PFSK-1 (cell line): ENCODE results near the gene NIT2.

Experiments used
- FOXP2 ChIP-seq: optimal IDR thresholded peaks from 2 replicates; pipeline ENCODE3; 2011; ENCODE audit warnings: borderline replicate concordance, control low read depth, inconsistent platforms; ENCODE audit not compliant: insufficient read depth; ENCODE audit errors: extremely low read length, extremely low read depth
- POLR2AphosphoS5 ChIP-seq: IDR thresholded peaks from 2 replicates; pipeline ENCODE4 v1.6.1; 2012; ENCODE audit warnings: low read depth, mild to moderate bottlenecking, control low read depth, low read length, moderate library complexity
- REST ChIP-seq, 2 experiments: IDR thresholded peaks; 2 replicates each; pipeline versions ENCODE4 v1.6.1 to v1.8.0; 2011 to 2012; ENCODE audit warnings: low read depth in 2 of 2, low read length in 2 of 2, control low read depth in 1 of 2, inconsistent platforms in 1 of 2, mild to moderate bottlenecking in 1 of 2, moderate library complexity in 1 of 2; ENCODE audit not compliant: insufficient read depth in 1 of 2
- SIN3A ChIP-seq: IDR thresholded peaks from 2 replicates; pipeline ENCODE4 v1.6.1; 2012; ENCODE audit warnings: mild to moderate bottlenecking, low read length, moderate library complexity, borderline replicate concordance; ENCODE audit not compliant: insufficient read depth
- TAF1 ChIP-seq: IDR thresholded peaks from 2 replicates; pipeline ENCODE4 v1.6.1; 2012; ENCODE audit warnings: low read length, control low read depth, borderline replicate concordance; ENCODE audit not compliant: insufficient read depth

NIT2 gene

GRCh38 chr3:100401674-100402041 is 67.1 kb downstream of the NIT2 start:
- TF ChIP-seq FOXP2 (no peak), POLR2AphosphoS5 (no peak), TAF1 (no peak; the same call in 1 of the 2 replicates), SIN3A (no peak)

GRCh38 chr3:100402256-100402655 is 67.7 kb downstream of the NIT2 start:
- no peak for TF ChIP-seq FOXP2
- TF ChIP-seq TAF1: no peak
- TF ChIP-seq REST (IDR thresholded peaks at IDR 0.05; ENCODE audit: insufficient read depth in 1 of 2, low read depth in 2 of 2, low read length in 2 of 2): no peak
- TF ChIP-seq SIN3A: no peak
- TF ChIP-seq POLR2AphosphoS5: no peak

GRCh38 chr3:100402891-100403290 is 68.3 kb downstream of the NIT2 start:
- no peak for TF ChIP-seq POLR2AphosphoS5
- no peak for TF ChIP-seq FOXP2
- TF ChIP-seq SIN3A: no peak
- TF ChIP-seq TAF1: no peak
- no peak for TF ChIP-seq REST (IDR thresholded peaks at IDR 0.05; ENCODE audit: insufficient read depth in 1 of 2, low read depth in 2 of 2, low read length in 2 of 2)

DNA sequence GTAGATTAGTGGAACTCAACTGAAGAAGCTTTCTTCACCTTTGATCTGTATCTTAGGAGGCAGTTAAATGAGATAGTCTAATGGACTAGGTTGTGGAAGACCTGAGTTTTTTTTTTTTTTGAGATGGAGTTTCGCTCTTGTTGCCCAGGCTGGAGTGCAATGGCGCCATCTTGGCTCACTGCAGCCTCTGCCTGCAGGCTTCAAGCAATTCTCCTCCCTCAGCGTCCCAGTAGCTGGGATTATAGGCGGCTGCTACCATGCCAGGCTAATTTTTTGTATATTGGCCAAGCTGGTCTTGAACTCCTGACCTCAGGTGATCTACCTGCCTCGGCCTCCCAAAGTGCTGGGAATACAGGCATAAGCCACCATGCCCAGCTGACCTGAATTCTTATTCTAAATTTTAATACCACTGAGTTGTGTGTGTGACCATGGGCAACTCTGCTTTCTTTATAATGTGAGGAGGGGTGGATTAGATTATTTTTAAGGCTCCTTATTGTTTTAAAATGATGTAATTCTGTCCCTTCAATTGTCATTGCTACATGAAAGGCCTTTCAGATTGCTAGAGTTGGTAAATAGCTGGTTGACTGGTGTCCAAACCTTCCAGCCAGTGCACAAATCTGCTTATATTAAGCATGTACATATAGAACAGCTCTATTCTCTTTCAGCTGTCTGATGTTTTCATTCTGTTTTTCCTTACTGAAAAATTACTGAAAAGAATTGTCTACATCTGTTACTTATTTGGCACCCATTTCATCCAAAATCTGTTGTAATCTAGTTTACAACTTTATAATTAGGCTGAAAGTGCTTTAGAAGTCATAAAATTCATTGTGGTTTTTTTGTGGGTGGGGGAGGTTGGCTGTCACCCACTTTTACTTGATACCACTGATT is 69.0 kb downstream of the NIT2 start:
- TF ChIP-seq SIN3A: no peak
- no peak for TF ChIP-seq POLR2AphosphoS5

GRCh38 chr3:100404250-100404548 is 69.6 kb downstream of the NIT2 start:
- TF ChIP-seq REST (IDR thresholded peaks at IDR 0.05; ENCODE audit: insufficient read depth in 1 of 2, low read depth in 2 of 2, low read length in 2 of 2): no peak
- no peak for TF ChIP-seq FOXP2
- TF ChIP-seq SIN3A: no peak

- TF ChIP-seq FOXP2 (no peak), SIN3A (no peak), TAF1 (no peak), REST (IDR thresholded peaks at IDR 0.05; ENCODE audit: insufficient read depth in 1 of 2, low read depth in 2 of 2, low read length in 2 of 2) (no peak), POLR2AphosphoS5 (no peak)
Observed at GRCh38 chr3:100407164-100407563, 72.6 kb downstream of the NIT2 start.
